ENCODE measurements around the gene FSD2. TPM values are rescaled to one million over a fixed set of nuclear protein-coding genes. Genes with fewer than 3 reads are reported as not detected.
"Not testable (repeated sequence)": the region's sequence is repeated elsewhere in the genome, so short reads cannot be mapped to it uniquely, and the experiment has no call there.

FSD2 gene
- total RNA-seq, 2 experiments from 2014 or later = not detected

GRCh38 chr15:82766201-82766600, 39.7 kb downstream of the FSD2 start:
- H3K4me3 Mint-ChIP-seq; H3K27me3 Mint-ChIP-seq; ATAC-seq; DNase-seq; H3K9me3 Mint-ChIP-seq (ENCODE audit: low read depth); H3K27ac Mint-ChIP-seq; H3K4me1 Mint-ChIP-seq: not testable (repeated sequence)
- CTCF ChIA-PET = interaction anchor here (1.4 kb wide), 1 partner anchor 15 kb away, joined by 4 read pairs; no protein-coding TSS in a partner anchor
- peaks cover 20% of the 10 kb centered on the region for H3K36me3 Mint-ChIP-seq

GRCh38 chr15:82764740-82765139, 41.1 kb downstream of the FSD2 start:
- Mint-ChIP-seq H3K27ac (no peak overlapping the region), H3K9me3 (ENCODE audit: low read depth) (no peaks in the 10 kb centered on the region), H3K27me3 (no peaks in the 10 kb centered on the region), H3K4me3 (no peak overlapping the region), H3K36me3 (peaks cover 20% of the 10 kb centered on the region), H3K4me1 (peaks cover 6% of the 10 kb centered on the region)
- CTCF ChIA-PET = no interaction called here
- DNase-seq (no peak), ATAC-seq (no peak)

- CTCF ChIA-PET = no interaction called here
- DNase-seq (no peak), ATAC-seq (no peak)
- H3K9me3 Mint-ChIP-seq (ENCODE audit: low read depth) = no peaks in the 10 kb centered on the region
- H3K4me3 Mint-ChIP-seq = no peak overlapping the region
- H3K27ac Mint-ChIP-seq = no peak overlapping the region
- peaks cover 6% of the 10 kb centered on the region for H3K4me1 Mint-ChIP-seq
- H3K36me3 Mint-ChIP-seq = peaks cover 20% of the 10 kb centered on the region
- no peaks in the 10 kb centered on the region for H3K27me3 Mint-ChIP-seq
Measured at GRCh38 chr15:82764117-82764490, 41.8 kb downstream of the FSD2 start.

GRCh38 chr15:82763361-82764116, 42.3 kb downstream of the FSD2 start:
- DNase-seq (no peak), ATAC-seq (no peak)
- no peak overlapping the region for H3K4me3 Mint-ChIP-seq
- H3K36me3 Mint-ChIP-seq = peaks cover 21% of the 10 kb centered on the region
- no peaks in the 10 kb centered on the region for H3K27me3 Mint-ChIP-seq
- H3K27ac Mint-ChIP-seq = no peak overlapping the region
- H3K4me1 Mint-ChIP-seq = peaks cover 6% of the 10 kb centered on the region
- H3K9me3 Mint-ChIP-seq (ENCODE audit: low read depth) = no peaks in the 10 kb centered on the region
- CTCF ChIA-PET = no interaction called here

GRCh38 chr15:82751308-82751707, 54.6 kb downstream of the FSD2 start:
- DNase-seq = no peak
- peaks cover 47% of the 10 kb centered on the region for H3K4me1 Mint-ChIP-seq
- peak overlapping the region; percentile 94 for H3K4me3 Mint-ChIP-seq
- CTCF ChIA-PET = interaction anchor here (0.6 to 2.1 kb wide), 8 partner anchors 16 to 259 kb away, joined by 3 to 9 read pairs (median 4); partner anchors contain the start of gene WHAMM
- H3K9me3 Mint-ChIP-seq (ENCODE audit: low read depth) = no peaks in the 10 kb centered on the region
- peaks cover 37% of the 10 kb centered on the region for H3K36me3 Mint-ChIP-seq
- no peak for ATAC-seq
- peak overlapping the region; percentile 91 for H3K27ac Mint-ChIP-seq
- H3K27me3 Mint-ChIP-seq = no peaks in the 10 kb centered on the region

GRCh38 chr15:82750831-82751180, 55.1 kb downstream of the FSD2 start:
- ATAC-seq (peak; percentile 43), DNase-seq (peak; percentile 52)
- Mint-ChIP-seq H3K27me3 (no peaks in the 10 kb centered on the region), H3K27ac (peak overlapping the region; percentile 91), H3K4me1 (peaks cover 42% of the 10 kb centered on the region), H3K4me3 (peak overlapping the region; percentile 94), H3K36me3 (peaks cover 32% of the 10 kb centered on the region), H3K9me3 (ENCODE audit: low read depth) (no peaks in the 10 kb centered on the region)
- CTCF ChIA-PET = interaction anchor here (1.2 to 2.1 kb wide), 8 partner anchors 16 to 260 kb away, joined by 3 to 9 read pairs (median 5); partner anchors contain the start of genes AP3B2 and WHAMM

- peak; percentile 97 for ATAC-seq
- Mint-ChIP-seq H3K9me3 (ENCODE audit: low read depth) (no peaks in the 10 kb centered on the region), H3K27me3 (no peaks in the 10 kb centered on the region), H3K4me3 (peak overlapping the region; percentile 94), H3K36me3 (peaks cover 28% of the 10 kb centered on the region), H3K27ac (peak overlapping the region; percentile 91), H3K4me1 (peaks cover 42% of the 10 kb centered on the region)
- CTCF ChIA-PET = interaction anchor here (0.9 to 2.1 kb wide), 12 partner anchors 9 to 314 kb away, joined by 3 to 9 read pairs (median 4); partner anchors contain the start of genes AP3B2 and WHAMM
- DNase-seq = peak; percentile 90
Measured at GRCh38 chr15:82749951-82750830, 55.7 kb downstream of the FSD2 start.

GRCh38 chr15:82748315-82748714, 57.6 kb downstream of the FSD2 start:
- Mint-ChIP-seq H3K4me3 (no peak overlapping the region), H3K9me3 (ENCODE audit: low read depth) (no peaks in the 10 kb centered on the region), H3K4me1 (peaks cover 33% of the 10 kb centered on the region), H3K36me3 (peaks cover 16% of the 10 kb centered on the region), H3K27me3 (no peaks in the 10 kb centered on the region), H3K27ac (no peak overlapping the region)
- ATAC-seq (no peak), DNase-seq (no peak)
- CTCF ChIA-PET = interaction anchor here (0.8 kb wide), 1 partner anchor 218 kb away, joined by 3 read pairs; no protein-coding TSS in a partner anchor

GRCh38 chr15:82743810-82744209, 62.1 kb downstream of the FSD2 start:
- Mint-ChIP-seq H3K27ac (no peak overlapping the region), H3K4me3 (no peak overlapping the region), H3K9me3 (ENCODE audit: low read depth) (no peaks in the 10 kb centered on the region), H3K36me3 (no peaks in the 10 kb centered on the region), H3K4me1 (peaks cover 5% of the 10 kb centered on the region), H3K27me3 (no peaks in the 10 kb centered on the region)
- ATAC-seq (no peak), DNase-seq (no peak)
- CTCF ChIA-PET = no interaction called here

GRCh38 chr15:82742134-82742533, 63.7 kb downstream of the FSD2 start:
- Mint-ChIP-seq H3K27me3 (no peaks in the 10 kb centered on the region), H3K4me3 (no peak overlapping the region), H3K27ac (no peak overlapping the region), H3K36me3 (peaks cover 2% of the 10 kb centered on the region), H3K9me3 (ENCODE audit: low read depth) (no peaks in the 10 kb centered on the region), H3K4me1 (no peaks in the 10 kb centered on the region)
- ATAC-seq (no peak), DNase-seq (no peak)
- CTCF ChIA-PET = no interaction called here

- DNase-seq (no peak), ATAC-seq (no peak)
- Mint-ChIP-seq H3K4me1 (no peaks in the 10 kb centered on the region), H3K9me3 (ENCODE audit: low read depth) (no peaks in the 10 kb centered on the region), H3K27me3 (no peaks in the 10 kb centered on the region), H3K27ac (no peak overlapping the region), H3K36me3 (peaks cover 8% of the 10 kb centered on the region), H3K4me3 (no peak overlapping the region)
- CTCF ChIA-PET = no interaction called here
Measured at GRCh38 chr15:82739086-82739485, 66.8 kb downstream of the FSD2 start.

- no peak overlapping the region for H3K4me3 Mint-ChIP-seq
- CTCF ChIA-PET = no interaction called here
- ATAC-seq (no peak), DNase-seq (no peak)
- H3K9me3 Mint-ChIP-seq (ENCODE audit: low read depth) = no peaks in the 10 kb centered on the region
- no peak overlapping the region for H3K27ac Mint-ChIP-seq
- peaks cover 8% of the 10 kb centered on the region for H3K36me3 Mint-ChIP-seq
- no peaks in the 10 kb centered on the region for H3K27me3 Mint-ChIP-seq
- H3K4me1 Mint-ChIP-seq = no peaks in the 10 kb centered on the region
Measured at GRCh38 chr15:82737975-82738374, 67.9 kb downstream of the FSD2 start.

GRCh38 chr15:82731527-82731926, 74.3 kb downstream of the FSD2 start:
- no peak overlapping the region for H3K27ac Mint-ChIP-seq
- H3K4me3 Mint-ChIP-seq = no peak overlapping the region
- H3K36me3 Mint-ChIP-seq = peaks cover 18% of the 10 kb centered on the region
- no peaks in the 10 kb centered on the region for H3K27me3 Mint-ChIP-seq
- peaks cover 2% of the 10 kb centered on the region for H3K9me3 Mint-ChIP-seq (ENCODE audit: low read depth)
- CTCF ChIA-PET = no interaction called here
- no peak for DNase-seq
- H3K4me1 Mint-ChIP-seq = no peaks in the 10 kb centered on the region
- ATAC-seq = no peak

Data from activated CD8-positive, alpha-beta memory T cell treated with anti-CD3 and anti-CD28 coated beads, Interleukin-2, amount 10 ng/mL, durations not matched to agents 7 days and 5 days (primary cell).